ENCODE data around the gene OSTF1. TPM values are rescaled to one million over a fixed set of nuclear protein-coding genes. Genes with fewer than 3 reads are reported as not detected.
A peak's percentile ranks its signal among the peaks of the same experiment; 100 is the strongest.

OSTF1 gene
- total and polyA plus RNA-seq, 12 donors, result 15.8 to 37.7 (median 20.7) TPM

- DNase-seq, result no peak
- intact Hi-C loops (cut with DNase I), result loop anchor here in 3 of 10 donors (5.0 to 10.0 kb wide), 4 partner anchors 57 to 1311 kb away; partner anchors contain the start of genes CARNMT1 (in 2 of the 3) and RFK (in 1 of the 3)
- no peak for ATAC-seq
- Histone ChIP-seq H3K9me3 (no peaks in the 10 kb centered on the region), H3K27me3 (no peaks in the 10 kb centered on the region), H3K36me3 (peaks cover 0 to 38% (median 9%) of the 10 kb centered on the region in 9 donors), H3K4me1 (peaks cover 0 to 42% (median 27%) of the 10 kb centered on the region in 9 donors), H3K27ac (peak overlapping the region in 5 of 10 donors; percentile 1 to 51 (median 25)), H3K4me3 (no peak overlapping the region)
- 68 to 71% methylated on average over 5 of the region's 5 CpGs for WGBS, 2 donors
- TF ChIP-seq CTCF (IDR thresholded peaks at IDR 0.05), result no peak
Observed at GRCh38 chr9:75084081-75084672, 4.1 kb upstream of the OSTF1 start.

- no peak for TF ChIP-seq CTCF (IDR thresholded peaks at IDR 0.05)
- Histone ChIP-seq H3K27ac (peak overlapping the region in 4 of 10 donors; percentile 87 to 99 (median 96)), H3K36me3 (peaks cover 0 to 24% (median 5%) of the 10 kb centered on the region in 9 donors), H3K9me3 (no peaks in the 10 kb centered on the region), H3K4me1 (peaks cover 0 to 56% (median 41%) of the 10 kb centered on the region in 9 donors), H3K4me3 (peak overlapping the region in 1 of 10 donors; percentile 97), H3K27me3 (no peaks in the 10 kb centered on the region)
- intact Hi-C loops (cut with DNase I), result loop anchor here in 5 of 10 donors (5.0 to 10.0 kb wide), 6 partner anchors 61 to 1309 kb away; partner anchors contain the start of genes C9orf40 (in 2 of the 5), CARNMT1 (in 1 of the 5) and RFK (in 1 of the 5)
- ATAC-seq (no peak), DNase-seq (no peak)
- 100% methylated on average over 1 of the region's 1 CpG for WGBS, 2 donors
Observed at GRCh38 chr9:75085640-75086039, 2.7 kb upstream of the OSTF1 start.

GRCh38 chr9:75086541-75087288, 1.6 kb upstream of the OSTF1 start:
- Histone ChIP-seq H3K9me3 (no peaks in the 10 kb centered on the region), H3K27ac (peak overlapping the region in 9 of 10 donors; percentile 87 to 99 (median 95)), H3K27me3 (no peaks in the 10 kb centered on the region), H3K36me3 (peaks cover 0 to 14% (median 0%) of the 10 kb centered on the region in 9 donors), H3K4me1 (peaks cover 0 to 67% (median 52%) of the 10 kb centered on the region in 9 donors), H3K4me3 (peak overlapping the region; percentile 66 to 99 (median 93))
- DNase-seq (no peak), ATAC-seq (no peak)
- intact Hi-C loops (cut with DNase I), result loop anchor here in 5 of 10 donors (5.0 to 10.0 kb wide), 6 partner anchors 62 to 1308 kb away; partner anchors contain the start of genes C9orf40 (in 2 of the 5), CARNMT1 (in 1 of the 5) and RFK (in 1 of the 5)
- no peak for TF ChIP-seq CTCF (IDR thresholded peaks at IDR 0.05)
- WGBS, 2 donors, result 52 to 60% methylated on average over 16 of the region's 16 CpGs

GRCh38 chr9:75087289-75087823, 958 bp upstream of the OSTF1 start:
- Histone ChIP-seq H3K4me1 (peaks cover 0 to 72% (median 56%) of the 10 kb centered on the region in 9 donors), H3K36me3 (peaks cover 0 to 7% (median 0%) of the 10 kb centered on the region in 9 donors), H3K9me3 (no peaks in the 10 kb centered on the region), H3K4me3 (peak overlapping the region; percentile 66 to 99 (median 93)), H3K27me3 (no peaks in the 10 kb centered on the region), H3K27ac (peak overlapping the region; percentile 41 to 99 (median 95))
- 5 to 9% methylated on average over 20 of the region's 20 CpGs for WGBS, 2 donors
- intact Hi-C loops (cut with DNase I), result loop anchor here in 5 of 10 donors (5.0 to 10.0 kb wide), 6 partner anchors 63 to 1307 kb away; partner anchors contain the start of genes C9orf40 (in 2 of the 5), CARNMT1 (in 1 of the 5) and RFK (in 1 of the 5)
- peak in 1 of 2 donors; percentile 29 for DNase-seq
- no peak for TF ChIP-seq CTCF (IDR thresholded peaks at IDR 0.05)
- peak in 1 of 8 donors; percentile 23 for ATAC-seq

Measured in heart right ventricle (tissue), 16 donors.